DND-41 (cell line): ENCODE measurements around the gene TMEM45A.

Source experiments
- EZH2 ChIP-seq: IDR thresholded peaks from 3 replicates; pipeline ENCODE4 v1.6.1; 2012; ENCODE audit warnings: borderline replicate concordance, low read depth, mild to moderate bottlenecking, moderate library complexity, low read length, inconsistent platforms; ENCODE audit not compliant: severe bottlenecking
- TF ChIP-seq, protein P1 (sequence below): IDR thresholded peaks from 2 replicates; pipeline ENCODE4 v1.5.1; 2012; ENCODE audit warnings: borderline replicate concordance, low read length, moderate library complexity, mild to moderate bottlenecking; ENCODE audit not compliant: poor library complexity, severe bottlenecking; ENCODE audit errors: extremely low read depth

DNA sequence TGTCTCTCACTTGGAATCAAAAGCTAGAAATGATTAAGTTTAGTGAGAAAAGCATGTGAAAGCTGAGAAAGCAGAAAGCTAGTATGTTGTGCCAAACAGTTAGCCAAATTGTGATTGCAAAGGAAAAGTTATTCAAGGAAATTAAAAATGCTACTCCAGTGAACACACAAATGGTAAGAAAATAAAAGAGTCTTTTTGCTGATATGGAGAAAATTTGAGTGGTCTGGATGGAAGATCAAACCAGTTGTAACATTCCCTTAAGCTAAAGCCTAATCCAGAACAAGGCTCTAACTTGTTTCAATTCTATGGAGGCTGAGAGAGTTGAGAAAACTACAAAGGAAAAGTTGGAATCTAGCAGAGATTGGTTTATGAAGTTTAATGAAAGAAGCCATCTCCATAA is 128.8 kb downstream of the TMEM45A start:
- TF ChIP-seq, protein P1, sequence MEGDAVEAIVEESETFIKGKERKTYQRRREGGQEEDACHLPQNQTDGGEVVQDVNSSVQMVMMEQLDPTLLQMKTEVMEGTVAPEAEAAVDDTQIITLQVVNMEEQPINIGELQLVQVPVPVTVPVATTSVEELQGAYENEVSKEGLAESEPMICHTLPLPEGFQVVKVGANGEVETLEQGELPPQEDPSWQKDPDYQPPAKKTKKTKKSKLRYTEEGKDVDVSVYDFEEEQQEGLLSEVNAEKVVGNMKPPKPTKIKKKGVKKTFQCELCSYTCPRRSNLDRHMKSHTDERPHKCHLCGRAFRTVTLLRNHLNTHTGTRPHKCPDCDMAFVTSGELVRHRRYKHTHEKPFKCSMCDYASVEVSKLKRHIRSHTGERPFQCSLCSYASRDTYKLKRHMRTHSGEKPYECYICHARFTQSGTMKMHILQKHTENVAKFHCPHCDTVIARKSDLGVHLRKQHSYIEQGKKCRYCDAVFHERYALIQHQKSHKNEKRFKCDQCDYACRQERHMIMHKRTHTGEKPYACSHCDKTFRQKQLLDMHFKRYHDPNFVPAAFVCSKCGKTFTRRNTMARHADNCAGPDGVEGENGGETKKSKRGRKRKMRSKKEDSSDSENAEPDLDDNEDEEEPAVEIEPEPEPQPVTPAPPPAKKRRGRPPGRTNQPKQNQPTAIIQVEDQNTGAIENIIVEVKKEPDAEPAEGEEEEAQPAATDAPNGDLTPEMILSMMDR, result no peak
- no peak for TF ChIP-seq EZH2
